ENCODE measurements around the gene APOC3. TPM values are rescaled to one million over a fixed set of nuclear protein-coding genes. Genes with fewer than 3 reads are reported as not detected.
"Not testable (repeated sequence)": the region's sequence is repeated elsewhere in the genome, so short reads cannot be mapped to it uniquely, and the experiment has no call there.

APOC3 gene
- total RNA-seq, 1 experiment from 2014 or later = not detected

GRCh38 chr11:116800610-116801009, 29.1 kb upstream of the APOC3 start:
- BruUV-seq (replicated peaks) = no TSS peak
- H3K36me3 ChIP-seq (ENCODE audit: low read depth, low read length) = no peaks in the 10 kb centered on the region
- H3K9me2 ChIP-seq (replicated peaks; ENCODE audit: low read length) = no peaks in the 10 kb centered on the region
- no peak overlapping the region for H3K4me2 ChIP-seq (ENCODE audit: low read length)
- no peak for ATAC-seq
- TF ChIP-seq CTCF (conservative IDR thresholded peaks at IDR 0.05; ENCODE audit: low read depth, low read length) (no peak), EZH2phosphoT487 (IDR thresholded peaks at IDR 0.05; ENCODE audit: borderline replicate concordance, low read length) (no peak), EZH2 (IDR thresholded peaks at IDR 0.05; ENCODE audit: low read length, unreplicated experiment) (no peak)
- intact Hi-C loops (cut with micrococcal nuclease) = no loop called here
- ChIA-PET CTCF (no interaction called here), POLR2A (ENCODE audit: unreplicated experiment) (no interaction called here)
- H2AFZ ChIP-seq (ENCODE audit: low read length) = peak overlapping the region; percentile 36; the same call in 1 of the 2 replicates
- DNase-seq = no peak
- no peaks in the 10 kb centered on the region for H3F3A ChIP-seq (ENCODE audit: low read length, unreplicated experiment)
- H3K4me3 ChIP-seq (ENCODE audit: low read length) = no peak overlapping the region
- no peaks in the 10 kb centered on the region for H3K27me3 ChIP-seq (ENCODE audit: low read length)
- no peak overlapping the region for H3K9ac ChIP-seq (ENCODE audit: low read length)
- H3K27ac ChIP-seq (ENCODE audit: low read length) = no peak overlapping the region
- H3K79me2 ChIP-seq (ENCODE audit: low read length) = no peaks in the 10 kb centered on the region
- H3K4me1 ChIP-seq (ENCODE audit: insufficient read depth, low read length) = no peaks in the 10 kb centered on the region
- no peaks in the 10 kb centered on the region for H3K9me3 ChIP-seq (ENCODE audit: low read length)
- no peaks in the 10 kb centered on the region for H4K20me1 ChIP-seq (ENCODE audit: low read length)

- not testable (repeated sequence) for BruUV-seq (replicated peaks); DNase-seq
These were observed 28.0 kb upstream of the APOC3 start for GRCh38 chr11:116801662-116802061.

GRCh38 chr11:116804001-116804400, 25.7 kb upstream of the APOC3 start:
- DNase-seq (no peak), ATAC-seq (no peak)
- Histone ChIP-seq H3K4me2 (ENCODE audit: low read length) (no peak overlapping the region), H3K4me3 (ENCODE audit: low read length) (no peak overlapping the region), H3K79me2 (ENCODE audit: low read length) (no peaks in the 10 kb centered on the region), H3K9me2 (replicated peaks; ENCODE audit: low read length) (no peaks in the 10 kb centered on the region), H3K4me1 (ENCODE audit: insufficient read depth, low read length) (peaks cover 5% of the 10 kb centered on the region; the same call in 1 of the 2 replicates), H3K9me3 (ENCODE audit: low read length) (no peaks in the 10 kb centered on the region), H3F3A (ENCODE audit: low read length, unreplicated experiment) (no peaks in the 10 kb centered on the region), H3K9ac (ENCODE audit: low read length) (no peak overlapping the region), H3K36me3 (ENCODE audit: low read depth, low read length) (no peaks in the 10 kb centered on the region), H3K27ac (ENCODE audit: low read length) (no peak overlapping the region), H4K20me1 (ENCODE audit: low read length) (no peaks in the 10 kb centered on the region), H3K27me3 (ENCODE audit: low read length) (no peaks in the 10 kb centered on the region), H2AFZ (ENCODE audit: low read length) (no peak overlapping the region)
- no TSS peak for BruUV-seq (replicated peaks)
- ChIA-PET POLR2A (ENCODE audit: unreplicated experiment) (no interaction called here), CTCF (no interaction called here)
- intact Hi-C loops (cut with micrococcal nuclease) = no loop called here
- TF ChIP-seq EZH2 (IDR thresholded peaks at IDR 0.05; ENCODE audit: low read length, unreplicated experiment) (no peak), CTCF (conservative IDR thresholded peaks at IDR 0.05; ENCODE audit: low read depth, low read length) (no peak), EZH2phosphoT487 (IDR thresholded peaks at IDR 0.05; ENCODE audit: borderline replicate concordance, low read length) (no peak)

More at GRCh38 chr11:116801662-116802061, 28.0 kb upstream of the APOC3 start:
- H3K4me1 ChIP-seq (ENCODE audit: insufficient read depth, low read length); H3K27ac ChIP-seq (ENCODE audit: low read length); H3K9me2 ChIP-seq (replicated peaks; ENCODE audit: low read length); CTCF ChIA-PET; H3K4me3 ChIP-seq (ENCODE audit: low read length); intact Hi-C loops (cut with micrococcal nuclease); ATAC-seq; H2AFZ ChIP-seq (ENCODE audit: low read length); H3K4me2 ChIP-seq (ENCODE audit: low read length); H3K9me3 ChIP-seq (ENCODE audit: low read length); H3K27me3 ChIP-seq (ENCODE audit: low read length); H3K36me3 ChIP-seq (ENCODE audit: low read depth, low read length); H3K9ac ChIP-seq (ENCODE audit: low read length); H4K20me1 ChIP-seq (ENCODE audit: low read length); H3K79me2 ChIP-seq (ENCODE audit: low read length); H3F3A ChIP-seq (ENCODE audit: low read length, unreplicated experiment): not testable (repeated sequence)
- POLR2A ChIA-PET (ENCODE audit: unreplicated experiment) = interaction anchor here (0.6 kb wide), 1 partner anchor 20 kb away, joined by 6 read pairs; no protein-coding TSS in a partner anchor
